Breast epithelium (tissue), 4 donors: ENCODE results near the gene NUDT9. TPM values are rescaled to one million over a fixed set of nuclear protein-coding genes. Genes with fewer than 3 reads are reported as not detected.

ENCODE experiments used
- DNase-seq, 2 donors: peaks; one replicate each; pipeline ENCODE4 v3.0.0-alpha.2; 2019; ENCODE audit warnings: low spot score in 2 of 2
- H3K27ac ChIP-seq, 2 donors: fragments of 200-600 bp; sonication (generic) in 1 of 2; one replicate each; pipeline ENCODE4 v1.5.1; 2016 to 2019; ENCODE audit warnings: mild to moderate bottlenecking in 1 of 2
- H3K27me3 ChIP-seq, 2 donors: fragments of 200-600 bp; sonication (generic) in 1 of 2; one replicate each; pipeline versions ENCODE4 v1.5.1 to v1.6.0; 2017 to 2019; ENCODE audit warnings: control low read depth in 1 of 2, mild to moderate bottlenecking in 1 of 2
- H3K36me3 ChIP-seq: fragments of 200-600 bp; one replicate; pipeline ENCODE4 v1.5.1; 2019
- H3K4me1 ChIP-seq, 2 donors: fragments of 200-600 bp; sonication (generic); one replicate each; pipeline ENCODE4 v1.5.1; 2016 to 2019; ENCODE audit warnings: control low read depth in 1 of 2
- H3K4me3 ChIP-seq, 3 donors: fragments of 200-600 bp; sonication (generic); 1 replicate in 2 of 3; 2 replicates in 1 of 3; pipeline ENCODE4 v1.5.1; 2016 to 2019; ENCODE audit warnings: mild to moderate bottlenecking in 3 of 3, moderate library complexity in 2 of 3
- H3K9me3 ChIP-seq, 2 donors: fragments of 200-600 bp; sonication (generic) in 1 of 2; one replicate each; pipeline ENCODE4 v1.5.1; 2016 to 2019; ENCODE audit warnings: control low read depth in 1 of 2
- CTCF ChIP-seq, 3 donors: fragments of 450-650 bp; IDR thresholded peaks; one replicate each; pipeline ENCODE4 v1.5.1; 2016 to 2017; ENCODE audit warnings: antibody characterized with exemption in 3 of 3, mild to moderate bottlenecking in 3 of 3, moderate library complexity in 3 of 3
- POLR2A ChIP-seq: fragments of 450-650 bp; IDR thresholded peaks from one replicate; pipeline ENCODE4 v1.6.1; 2016; ENCODE audit warnings: antibody characterized with exemption, mild to moderate bottlenecking, moderate library complexity
- POLR2AphosphoS5 ChIP-seq, 3 donors: sonication (generic); formaldehyde crosslinking; IDR thresholded peaks; one replicate each; pipeline ENCODE4 v1.6.1; 2017; ENCODE audit warnings: antibody characterized with exemption in 3 of 3
- intact Hi-C: fragments of 100-400 bp; cut with DNase I; formaldehyde crosslinking; loops from one replicate; pipeline ENCODE4 v1.15.1; 2023; ENCODE audit warnings: low total_unique reads
- total RNA-seq, 3 donors: library from RNA; depleted of rRNA; stranded (reverse); fragments of >200 nt; gene quantifications; one replicate each; pipeline ENCODE4 v1.1.0, GENCODE V29; 2016

Gene NUDT9
- total RNA-seq: 10 to 100 TPM; 20.5 to 38.8 (median 28.8) TPM

- TF ChIP-seq CTCF (IDR thresholded peaks at IDR 0.05) (no peak), POLR2A (peak; percentile 89), POLR2AphosphoS5 (IDR thresholded peaks at IDR 0.05) (peak; percentile 88 to 97 (median 89))
- intact Hi-C loops: loop anchor here (1.0 kb wide), 1 partner anchor 31 kb away; the partner anchor contains the start of gene HSD17B11
Observed at GRCh38 chr4:87422104-87423052, at the start of gene NUDT9. TSS of gene NUDT9 (plus strand) at chr4:87422573. CDS start at chr4:87422906, 333 bp downstream.

GRCh38 chr4:87375719-87376291, 46.6 kb upstream of the NUDT9 start:
- Histone ChIP-seq H3K4me1 (no peaks in the 10 kb centered on the region), H3K9me3 (no peaks in the 10 kb centered on the region), H3K36me3 (no peaks in the 10 kb centered on the region), H3K4me3 (no peak overlapping the region), H3K27me3 (no peaks in the 10 kb centered on the region), H3K27ac (peak overlapping the region in 1 of 2 donors; percentile 12)
- intact Hi-C loops: loop anchor here (10.0 kb wide), 1 partner anchor 89 kb away; no protein-coding TSS in a partner anchor
- TF ChIP-seq CTCF (IDR thresholded peaks at IDR 0.05): peak; percentile 10 to 64 (median 62)
- TF ChIP-seq POLR2A: no peak
- no peak for TF ChIP-seq POLR2AphosphoS5 (IDR thresholded peaks at IDR 0.05)
- no peak for DNase-seq

More at GRCh38 chr4:87422104-87423052, at the start of gene NUDT9:
- peak within 1 kb of the TSS; percentile 92 to 95 for H3K27ac ChIP-seq
- peaks cover 0 to 2% of the 10 kb centered on the region in 2 donors for H3K4me1 ChIP-seq
- H3K9me3 ChIP-seq: no peaks in the 10 kb centered on the region
- H3K36me3 ChIP-seq: no peaks in the 10 kb centered on the region
- H3K27me3 ChIP-seq: no peaks in the 10 kb centered on the region
- DNase-seq: peak; percentile 89
- peak within 1 kb of the TSS; percentile 74 to 86 (median 81) for H3K4me3 ChIP-seq

- DNase-seq: no peak
- Histone ChIP-seq H3K27ac (no peak overlapping the region), H3K27me3 (no peaks in the 10 kb centered on the region), H3K4me3 (no peak overlapping the region), H3K4me1 (no peaks in the 10 kb centered on the region), H3K9me3 (no peaks in the 10 kb centered on the region), H3K36me3 (no peaks in the 10 kb centered on the region)
- TF ChIP-seq POLR2A (no peak), POLR2AphosphoS5 (IDR thresholded peaks at IDR 0.05) (no peak), CTCF (IDR thresholded peaks at IDR 0.05) (no peak)
- intact Hi-C loops: loop anchor here (10.0 kb wide), 1 partner anchor 87 kb away; no protein-coding TSS in a partner anchor
Observed at GRCh38 chr4:87377816-87378215, 44.6 kb upstream of the NUDT9 start.

GRCh38 chr4:87382116-87382515, 40.3 kb upstream of the NUDT9 start:
- Histone ChIP-seq H3K36me3 (no peaks in the 10 kb centered on the region), H3K4me3 (no peak overlapping the region), H3K27ac (no peak overlapping the region), H3K27me3 (no peaks in the 10 kb centered on the region), H3K9me3 (no peaks in the 10 kb centered on the region), H3K4me1 (no peaks in the 10 kb centered on the region)
- DNase-seq: no peak
- no peak for TF ChIP-seq POLR2A
- no peak for TF ChIP-seq POLR2AphosphoS5 (IDR thresholded peaks at IDR 0.05)
- no peak for TF ChIP-seq CTCF (IDR thresholded peaks at IDR 0.05)
- intact Hi-C loops: no loop called here
